GM03348 (cell line): ENCODE measurements around the gene EGR2.
"Not testable (repeated sequence)": the region's sequence is repeated elsewhere in the genome, so short reads cannot be mapped to it uniquely, and the experiment has no call there.

Source experiments
- DNase-seq: peaks from one replicate; pipeline ENCODE4 v3.0.0; 2012; ENCODE audit warnings: low spot score

The EGR2 gene

GRCh38 chr10:62792261-62792660 is 23.9 kb downstream of the EGR2 start:
- DNase-seq, result no peak

DNA sequence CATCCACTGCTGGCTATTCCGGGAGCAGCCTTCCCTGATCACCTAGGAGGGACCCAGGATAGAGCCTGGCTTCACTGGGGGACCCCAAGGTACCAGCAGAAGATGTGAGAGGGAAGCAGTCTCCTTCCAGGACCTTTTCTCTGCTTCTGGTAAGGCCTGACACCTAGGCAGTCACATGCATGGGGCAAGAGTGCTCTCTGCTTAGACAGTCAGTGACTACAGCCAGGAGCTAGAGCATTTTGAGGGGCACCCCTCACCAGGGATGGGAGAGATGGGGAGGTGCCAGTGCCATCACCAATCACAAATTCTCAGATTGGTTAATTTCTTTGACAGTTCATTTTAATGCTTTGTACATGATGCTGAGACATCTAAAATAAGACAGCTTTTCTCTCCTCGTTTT is 25.6 kb downstream of the EGR2 start:
- no peak for DNase-seq

DNA sequence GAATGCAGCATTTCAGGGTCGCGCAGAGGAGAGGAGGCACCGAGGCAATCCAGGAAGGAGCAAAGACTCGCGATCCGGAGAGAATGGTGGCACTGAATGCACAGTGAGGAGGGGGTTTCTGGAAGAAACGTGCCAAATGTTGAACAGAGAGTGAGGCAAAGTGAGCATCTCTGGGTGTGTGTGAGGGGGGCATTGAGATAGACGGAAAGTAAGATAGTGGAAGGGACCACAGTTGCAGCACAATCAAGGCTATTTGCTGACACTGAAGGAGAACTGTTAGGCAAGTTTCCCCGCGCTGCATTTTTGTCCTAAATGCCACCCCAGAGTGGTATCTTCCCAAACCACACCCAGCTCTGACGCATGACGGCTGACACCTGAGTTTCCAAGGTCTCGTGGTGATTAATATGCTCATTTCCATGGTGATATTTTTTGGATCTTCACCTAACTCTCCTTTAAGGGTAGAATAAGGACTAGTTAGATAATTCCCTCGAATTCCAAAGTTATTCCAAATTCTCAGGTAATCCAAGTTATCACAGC is 26.1 kb downstream of the EGR2 start:
- no peak for DNase-seq

GRCh38 chr10:62788861-62789467 is 27.2 kb downstream of the EGR2 start:
- peak; percentile 39 for DNase-seq

GRCh38 chr10:62788285-62788684 is 27.9 kb downstream of the EGR2 start:
- not testable (repeated sequence) for DNase-seq

DNA sequence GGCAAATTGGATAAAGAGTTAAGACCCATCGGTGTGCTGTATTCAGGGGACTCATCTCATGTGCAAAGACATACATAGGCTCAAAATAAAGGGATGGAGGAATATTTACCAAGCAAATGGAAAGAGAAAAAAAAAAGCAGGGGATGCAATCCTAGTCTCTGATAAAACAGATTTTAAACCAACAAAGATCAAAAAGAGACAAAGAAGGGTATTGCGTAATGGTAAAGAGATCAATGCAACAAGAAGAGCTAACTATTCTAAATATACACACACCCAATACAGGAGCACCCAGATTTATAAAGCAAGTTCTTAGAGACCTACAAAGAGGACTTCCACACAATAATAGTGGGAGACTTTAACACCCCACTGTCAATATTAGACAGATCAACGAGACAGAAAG is 31.6 kb downstream of the EGR2 start:
- DNase-seq, result not testable (repeated sequence)

GRCh38 chr10:62779487-62780248 is 36.5 kb downstream of the EGR2 start:
- DNase-seq, result peak; percentile 44

- no peak for DNase-seq
Measured at GRCh38 chr10:62778125-62778524, 38.0 kb downstream of the EGR2 start.

DNA sequence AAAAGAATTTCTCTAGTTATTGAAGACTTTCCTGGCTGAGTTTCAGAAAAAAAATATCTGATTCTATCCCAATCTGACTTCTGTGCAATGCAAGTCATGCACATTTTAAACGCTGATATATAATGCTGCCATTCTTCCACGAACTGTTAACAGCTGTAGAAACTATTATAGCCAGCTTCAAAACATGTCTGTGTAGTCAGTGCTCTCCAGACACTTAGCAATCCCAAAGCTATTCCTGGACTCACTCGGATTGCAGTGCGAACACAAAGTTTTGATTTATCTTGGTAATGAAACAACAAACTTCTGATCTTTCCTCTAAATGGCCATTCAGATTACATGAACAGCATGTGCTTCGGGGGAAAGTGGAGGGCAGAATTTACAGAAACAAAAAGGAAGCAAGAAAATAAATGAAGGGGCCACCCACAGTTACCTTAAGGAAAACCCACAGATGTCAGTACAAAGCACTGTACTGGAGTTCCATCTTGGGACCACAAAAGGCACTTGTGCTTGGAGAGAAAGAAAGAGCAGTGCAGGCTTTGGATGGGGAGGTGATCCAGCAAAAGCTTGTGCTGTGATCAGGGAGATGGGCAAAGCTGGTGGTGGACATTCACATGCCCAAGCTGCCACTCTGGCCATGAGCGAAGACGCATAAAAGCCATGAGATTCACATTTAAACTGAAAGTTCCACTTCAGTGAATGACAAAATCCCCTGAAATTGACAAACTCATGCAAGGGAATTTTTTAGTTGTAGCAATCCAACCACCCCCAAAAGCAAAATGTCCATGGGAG is 43.8 kb downstream of the EGR2 start:
- DNase-seq, result peak; percentile 48

DNA sequence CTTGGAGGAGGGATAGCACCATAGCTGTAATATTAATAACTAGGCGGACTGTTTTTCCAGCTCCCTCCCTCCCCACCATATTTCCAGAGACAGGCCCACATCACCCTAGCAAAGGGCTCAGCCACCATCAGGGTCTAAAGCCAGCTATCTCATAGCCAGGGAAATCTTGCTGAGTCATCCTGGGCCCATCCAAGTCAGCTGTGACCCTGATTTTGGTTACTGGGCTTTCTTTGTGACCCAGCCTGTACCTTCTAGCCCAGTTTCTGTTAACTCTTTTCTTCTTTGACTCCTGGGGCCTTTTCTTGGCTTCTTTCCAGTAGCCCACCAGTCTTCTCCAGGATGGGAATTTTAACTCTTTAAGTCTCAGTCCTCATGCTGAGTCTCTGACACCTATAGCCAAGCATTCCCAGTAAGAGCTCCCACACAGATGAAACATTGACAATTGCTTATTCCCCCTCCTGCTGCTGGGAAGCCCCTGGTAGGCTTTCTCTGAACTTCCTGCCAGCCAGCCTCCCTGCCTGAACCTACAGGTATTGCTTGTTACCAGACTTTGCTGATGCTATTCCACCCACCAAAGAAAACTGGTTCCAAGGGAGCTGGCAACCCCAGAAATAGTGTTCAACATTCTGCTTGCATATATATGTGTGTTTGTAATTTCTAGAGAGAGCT is 46.5 kb downstream of the EGR2 start:
- no peak for DNase-seq

DNA sequence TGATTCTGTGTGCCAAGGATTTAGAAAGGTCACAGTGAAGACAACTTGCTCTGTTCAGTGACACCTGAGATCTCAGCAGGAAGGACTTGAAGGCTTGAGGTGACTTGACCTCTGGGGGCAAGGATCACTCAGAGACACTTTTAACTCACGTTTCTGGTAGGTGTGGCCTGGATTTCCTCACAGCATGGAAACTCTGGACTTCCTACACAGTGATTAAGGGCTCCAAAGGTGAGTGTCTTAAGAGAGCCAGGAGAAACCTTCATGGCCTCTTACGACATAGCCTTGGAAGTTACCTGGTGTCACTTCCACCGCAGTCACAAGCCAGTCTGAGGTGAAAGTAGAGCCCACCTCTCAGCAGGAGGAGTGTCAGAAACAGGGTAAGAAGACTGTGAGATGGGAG is 49.8 kb downstream of the EGR2 start:
- DNase-seq, result no peak

DNA sequence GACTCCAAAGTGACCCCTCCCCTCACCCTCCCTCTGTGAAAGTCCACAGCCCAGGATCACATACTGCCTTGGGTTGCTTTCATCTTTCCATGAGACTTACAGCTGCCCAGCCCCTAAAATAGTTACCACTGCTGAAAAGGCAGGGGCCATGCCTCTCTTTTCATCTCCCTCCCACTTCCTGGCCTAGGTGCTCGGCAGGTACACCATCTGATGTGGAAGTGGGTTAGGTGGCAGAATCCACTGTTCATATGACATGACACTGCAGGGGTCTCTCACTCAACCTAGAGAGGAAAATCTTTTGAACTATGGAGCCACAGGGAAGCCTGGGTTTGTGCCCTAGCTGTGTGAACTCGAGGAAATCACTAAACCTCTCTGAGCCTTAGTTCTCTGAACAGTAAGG is 50.4 kb downstream of the EGR2 start:
- DNase-seq, result no peak

DNA sequence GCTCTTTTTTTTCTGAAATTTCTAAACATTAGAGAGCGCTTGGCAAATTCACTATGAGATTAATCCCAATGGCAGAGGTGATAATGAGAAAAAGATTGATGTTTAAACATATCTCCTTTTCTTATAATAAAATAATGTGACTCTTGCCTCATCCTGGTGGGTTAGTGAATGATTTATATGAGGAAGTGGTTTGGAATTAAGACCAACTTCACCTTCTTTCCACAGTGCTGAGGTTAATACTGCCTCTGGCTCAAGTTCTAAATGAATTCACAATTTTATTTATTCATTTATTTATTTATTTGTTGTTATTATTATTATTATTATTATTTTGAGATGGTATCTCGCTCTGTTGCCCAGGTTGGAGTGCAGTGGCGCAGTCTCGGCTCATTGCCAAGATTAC is 52.2 kb downstream of the EGR2 start:
- no peak for DNase-seq

- DNase-seq, result no peak
Measured at GRCh38 chr10:62763155-62763554, 53.0 kb downstream of the EGR2 start.
